Embryonic facial prominence (tissue), 1 donor: ENCODE data around the gene OR2C1.

Source experiments
- DNase-seq: peaks from one replicate; pipeline ENCODE4 v3.0.0-alpha.2; 2016; ENCODE audit errors: extremely low spot score

Gene OR2C1

DNA sequence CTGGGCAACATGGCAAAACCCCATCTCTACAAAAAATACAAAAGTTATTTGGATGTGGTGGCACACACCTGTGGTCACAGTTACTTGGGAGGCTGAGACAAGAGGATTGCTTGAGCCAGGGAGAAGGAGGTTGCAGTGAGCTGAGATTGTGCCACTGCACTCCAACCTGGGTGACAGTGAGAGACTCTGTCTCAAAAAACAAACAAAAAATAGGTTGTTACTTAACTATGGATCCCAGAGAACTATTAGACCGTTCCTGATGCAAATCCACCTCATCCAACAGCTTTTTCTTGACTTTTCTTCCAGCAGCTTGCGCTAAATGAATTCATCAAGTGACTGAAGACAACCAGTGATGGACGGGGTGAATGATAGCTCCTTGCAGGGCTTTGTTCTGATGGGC is at the start of gene OR2C1:
OR2C1 (plus strand) TSS at position 301 of the 400 bp plus-strand sequence; CDS start at position 353, 52 bp downstream.
- no peak for DNase-seq

DNA sequence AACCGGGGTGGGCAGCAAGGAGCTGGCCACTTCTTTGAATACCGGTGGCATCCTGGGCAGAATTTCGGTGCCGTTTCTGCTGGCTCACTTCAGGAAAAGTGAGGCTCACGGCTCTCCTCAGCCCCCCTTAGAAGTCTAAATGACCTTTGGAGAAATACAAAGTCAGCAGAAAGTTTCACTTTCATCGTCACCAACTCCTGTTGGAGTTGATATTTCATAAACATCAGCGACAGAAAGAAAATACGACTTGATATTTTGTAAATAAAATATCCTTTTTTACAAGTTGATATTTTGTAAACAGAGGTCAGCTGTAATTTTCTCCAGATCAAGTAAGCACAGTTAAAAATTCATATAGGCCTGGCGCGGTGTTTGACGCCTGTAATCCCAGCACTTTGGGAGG is 49.6 kb upstream of the OR2C1 start:
- no peak for DNase-seq

DNA sequence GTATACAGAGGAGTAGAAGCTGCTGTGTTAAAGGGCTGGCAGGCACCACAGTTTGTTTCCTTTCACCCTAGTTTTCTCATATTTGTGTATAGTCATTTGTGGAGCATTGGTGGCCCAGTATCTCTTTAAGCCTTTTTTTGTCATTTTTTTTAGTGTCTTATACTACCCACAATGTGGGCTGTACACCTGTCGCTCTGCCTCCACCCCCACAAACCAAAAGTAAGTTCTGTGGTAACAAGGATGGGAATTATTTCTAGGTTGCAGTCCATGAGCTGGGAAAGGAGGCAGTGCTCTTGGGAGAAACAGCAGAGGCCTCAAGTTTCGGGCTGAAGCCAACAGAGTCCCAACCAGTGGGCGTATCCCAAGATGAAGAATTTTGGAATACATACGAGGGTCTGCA is 44.2 kb upstream of the OR2C1 start:
- DNase-seq: no peak

DNA sequence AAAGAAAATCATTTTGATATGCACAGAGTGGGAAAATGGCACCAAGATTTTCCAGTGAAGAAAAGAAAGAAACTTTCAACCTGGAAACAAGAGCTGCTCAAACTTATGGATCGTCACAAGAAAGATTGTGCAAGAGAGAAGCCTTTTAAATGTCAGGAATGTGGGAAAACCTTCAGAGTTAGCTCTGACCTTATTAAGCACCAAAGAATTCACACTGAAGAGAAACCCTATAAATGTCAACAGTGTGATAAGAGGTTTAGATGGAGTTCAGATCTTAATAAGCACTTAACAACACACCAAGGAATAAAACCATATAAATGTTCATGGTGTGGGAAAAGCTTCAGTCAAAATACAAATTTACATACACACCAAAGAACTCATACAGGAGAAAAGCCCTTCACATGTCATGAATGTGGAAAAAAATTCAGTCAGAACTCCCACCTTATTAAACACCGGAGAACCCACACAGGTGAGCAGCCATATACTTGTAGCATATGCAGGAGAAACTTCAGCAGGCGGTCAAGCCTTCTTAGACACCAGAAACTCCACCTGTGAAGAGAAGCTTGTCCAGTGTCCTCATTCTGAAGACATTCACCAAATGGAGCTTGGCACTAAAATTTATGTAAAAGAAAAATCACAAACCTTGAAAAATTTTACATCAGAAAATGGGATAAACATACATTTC is 38.2 kb upstream of the OR2C1 start:
- no peak for DNase-seq

DNA sequence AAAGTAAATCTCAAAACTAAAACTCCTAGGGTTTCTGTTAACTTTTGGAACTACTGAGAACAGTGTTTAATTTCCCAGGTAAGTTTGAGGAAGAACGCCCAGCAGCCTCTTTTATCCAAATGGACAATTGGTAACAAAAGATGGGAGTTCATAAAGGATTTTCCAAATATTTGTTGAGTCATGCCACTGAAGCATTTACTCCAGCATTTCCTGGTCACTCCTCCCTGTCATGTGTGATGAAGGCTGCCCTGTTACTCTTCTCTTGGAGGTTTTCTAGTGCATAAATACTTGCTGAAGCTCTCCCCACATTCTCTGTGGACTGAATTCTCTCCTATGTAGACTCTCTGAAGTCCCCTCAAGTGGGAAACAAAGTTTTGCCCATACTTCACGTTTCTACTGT is 33.9 kb upstream of the OR2C1 start:
- no peak for DNase-seq

DNA sequence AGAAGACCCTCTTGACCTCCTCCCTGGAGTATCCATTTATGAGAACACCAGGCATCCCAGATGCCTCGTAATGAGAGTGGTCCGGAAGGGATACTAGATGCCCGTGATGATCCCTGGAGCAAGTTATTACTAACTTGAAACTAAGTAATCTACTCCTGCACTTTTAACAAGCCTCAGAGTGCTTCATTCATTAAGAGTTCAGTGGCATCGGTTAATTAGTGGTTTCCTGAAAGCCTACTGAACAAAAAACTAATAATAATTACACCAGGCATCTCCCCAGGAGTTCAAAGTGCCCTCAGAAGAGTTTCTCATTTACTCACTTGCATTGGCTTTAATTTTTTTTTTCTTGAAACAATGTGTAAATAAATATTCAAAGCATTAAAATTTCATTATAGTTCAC is 28.2 kb upstream of the OR2C1 start:
- DNase-seq: no peak

DNA sequence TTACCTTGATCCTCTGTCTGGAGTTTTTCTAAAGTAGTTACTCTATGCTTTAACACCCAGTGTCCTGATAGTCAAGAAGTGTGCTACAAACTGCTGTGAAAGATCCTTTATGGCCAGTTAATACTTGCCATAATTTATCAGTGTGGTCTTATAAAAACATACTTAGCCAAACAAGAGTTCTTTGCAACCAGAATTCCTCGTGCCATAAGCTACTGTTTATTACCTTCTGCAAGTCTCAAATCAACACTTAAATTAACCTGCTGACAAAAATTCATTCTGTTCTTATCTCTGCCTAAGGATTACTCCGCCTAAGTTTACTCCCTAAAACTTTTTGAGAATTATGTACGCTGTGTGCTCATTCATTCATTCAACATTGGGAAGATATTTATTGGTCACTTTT is 27.6 kb upstream of the OR2C1 start:
- DNase-seq: no peak

DNA sequence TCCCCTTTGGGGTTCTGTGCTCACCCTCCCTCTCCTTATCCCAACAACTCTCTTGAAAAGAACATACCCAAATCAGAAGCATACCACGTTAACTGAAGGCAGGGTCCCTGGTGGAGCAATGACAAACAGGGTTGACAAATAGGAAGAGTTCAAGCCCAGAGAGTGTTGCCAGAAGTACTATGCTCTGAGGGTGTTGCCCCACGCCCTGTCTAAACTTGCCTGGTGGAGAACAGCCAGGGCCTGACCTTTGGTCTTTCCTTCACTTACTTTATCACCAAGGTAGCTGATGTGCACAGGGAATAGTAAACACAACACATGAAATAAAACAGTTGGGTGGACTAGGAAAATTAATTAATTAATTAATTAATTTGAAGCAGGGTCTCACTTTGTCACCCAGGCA is 27.0 kb upstream of the OR2C1 start:
- DNase-seq: no peak

DNA sequence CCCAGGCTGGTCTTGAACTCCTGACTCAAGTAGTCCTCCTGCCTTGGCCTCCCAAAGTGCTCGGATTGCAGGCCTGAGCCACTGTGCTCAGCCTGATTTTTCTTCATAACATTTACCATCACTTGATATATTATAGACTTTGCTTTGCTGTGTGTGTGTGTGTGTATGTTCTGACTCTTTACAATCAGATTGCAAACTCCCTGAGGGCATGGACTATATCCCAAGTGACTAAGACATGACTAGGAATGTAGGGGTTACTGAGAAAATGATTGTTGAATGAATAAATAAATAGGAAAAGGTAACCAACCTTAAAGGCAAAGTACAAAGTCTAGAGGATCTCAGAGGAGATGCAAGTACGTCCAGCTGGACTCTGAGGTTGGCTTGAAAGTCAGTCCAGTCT is 9.6 kb upstream of the OR2C1 start:
- DNase-seq: no peak

DNA sequence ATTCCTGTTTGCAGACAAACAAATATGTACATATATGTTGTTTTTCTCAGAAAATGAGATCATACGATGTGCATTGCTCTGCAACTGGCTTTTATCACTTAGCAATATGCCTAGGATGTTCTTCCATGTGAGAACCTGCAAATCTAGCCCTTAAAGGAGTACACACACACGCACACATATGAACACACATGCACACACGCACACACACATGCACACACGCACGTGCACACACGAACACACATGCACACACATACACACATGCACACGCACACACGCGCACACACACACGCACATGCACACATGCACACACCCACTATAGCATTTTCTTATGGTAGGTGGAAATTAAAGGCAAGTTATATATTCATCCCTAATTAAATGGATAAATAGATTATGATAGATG is 8.1 kb upstream of the OR2C1 start:
- no peak for DNase-seq

DNA sequence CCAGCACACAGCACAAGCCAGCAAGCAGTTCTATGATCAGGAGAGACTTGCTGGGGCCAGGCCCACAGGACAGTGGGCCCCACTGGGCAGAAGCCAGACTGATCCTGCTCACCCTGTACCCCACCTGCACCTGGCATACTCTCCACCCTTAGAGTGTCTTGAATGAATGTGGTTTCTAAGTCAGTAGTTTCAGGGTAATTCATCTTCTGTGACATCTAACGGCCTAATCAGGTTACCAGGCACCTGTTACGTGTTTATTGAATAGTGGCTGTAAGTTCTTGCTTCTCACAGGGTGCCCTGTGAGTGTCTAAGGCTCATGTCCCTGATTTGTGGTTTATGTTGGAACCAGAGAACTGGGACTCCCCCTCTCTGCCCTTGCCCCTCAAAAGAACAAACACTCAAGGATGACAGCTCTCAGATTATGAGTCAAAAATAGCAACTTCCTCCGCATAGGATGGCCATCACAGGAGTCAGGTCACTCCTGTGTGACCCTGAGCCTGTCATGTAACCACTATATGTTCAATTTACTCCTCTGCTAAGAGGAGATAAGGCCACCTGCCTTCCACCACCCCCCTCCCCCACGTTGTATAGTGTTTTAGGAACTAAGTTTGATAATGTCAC is 7.0 kb upstream of the OR2C1 start:
- no peak for DNase-seq

DNA sequence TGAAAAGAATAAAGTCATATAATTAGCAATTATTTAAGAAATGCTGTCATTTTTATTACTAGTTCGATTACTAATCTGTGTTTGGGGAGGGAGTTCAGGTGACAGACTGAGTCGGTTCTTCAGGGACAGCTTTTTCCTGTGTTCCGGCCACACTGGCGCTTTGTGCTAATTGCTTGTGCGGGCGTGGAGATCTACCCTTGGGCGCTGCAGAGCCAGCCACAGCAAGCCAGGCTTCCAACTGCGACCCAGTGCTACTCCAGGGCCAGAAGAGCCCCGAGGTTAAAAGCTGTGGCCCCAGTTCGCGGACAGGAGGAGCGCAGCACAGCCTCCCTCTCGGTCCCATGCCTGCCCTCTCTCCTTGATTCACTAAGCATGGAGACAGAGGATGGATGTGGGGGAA is 6.5 kb upstream of the OR2C1 start:
- DNase-seq: no peak

DNA sequence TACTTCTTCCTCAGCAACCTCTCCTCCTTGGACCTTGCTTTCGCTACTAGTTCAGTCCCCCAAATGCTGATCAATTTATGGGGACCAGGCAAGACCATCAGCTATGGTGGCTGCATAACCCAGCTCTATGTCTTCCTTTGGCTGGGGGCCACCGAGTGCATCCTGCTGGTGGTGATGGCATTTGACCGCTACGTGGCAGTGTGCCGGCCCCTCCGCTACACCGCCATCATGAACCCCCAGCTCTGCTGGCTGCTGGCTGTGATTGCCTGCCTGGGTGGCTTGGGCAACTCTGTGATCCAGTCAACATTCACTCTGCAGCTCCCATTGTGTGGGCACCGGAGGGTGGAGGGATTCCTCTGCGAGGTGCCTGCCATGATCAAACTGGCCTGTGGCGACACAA is 429 bp downstream of the OR2C1 start:
- DNase-seq: no peak

DNA sequence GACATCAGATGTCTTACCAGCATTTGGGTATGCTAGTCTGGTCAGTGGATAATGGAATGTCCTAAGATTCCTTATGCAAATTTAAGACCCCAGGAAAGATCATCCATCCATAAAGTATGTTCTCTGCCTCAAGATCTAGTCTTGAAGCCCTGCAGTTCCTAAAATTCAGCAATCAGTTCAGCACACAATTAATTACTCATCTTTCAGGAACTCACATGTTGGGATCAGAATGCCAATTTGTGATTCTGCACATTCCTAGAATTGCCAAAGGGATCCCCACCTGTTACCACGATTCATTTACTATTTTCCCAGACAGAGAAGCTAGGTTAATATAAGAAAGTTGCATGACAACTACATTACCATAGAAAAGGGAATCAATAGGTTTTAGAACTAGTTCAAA is 3.2 kb downstream of the OR2C1 start:
- DNase-seq: no peak

DNA sequence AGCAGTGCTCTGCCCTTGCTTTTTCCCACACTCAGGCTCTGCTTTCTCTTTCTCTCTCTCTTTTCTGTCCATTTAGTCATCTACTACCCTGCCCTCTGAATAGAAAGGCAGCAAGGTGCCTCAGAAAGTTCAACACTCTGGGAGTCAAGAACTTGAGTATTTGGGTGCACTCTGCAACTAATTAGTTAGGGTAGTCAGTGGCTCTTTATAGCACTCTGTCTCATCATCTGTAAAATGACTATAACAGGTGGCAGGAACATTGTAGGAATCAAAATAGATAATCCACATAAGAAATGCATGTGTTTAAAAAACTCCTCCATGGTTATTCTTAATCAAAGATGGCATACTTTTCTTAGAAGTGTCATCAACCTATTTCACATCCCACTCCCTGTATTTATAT is 7.2 kb downstream of the OR2C1 start:
- DNase-seq: no peak

DNA sequence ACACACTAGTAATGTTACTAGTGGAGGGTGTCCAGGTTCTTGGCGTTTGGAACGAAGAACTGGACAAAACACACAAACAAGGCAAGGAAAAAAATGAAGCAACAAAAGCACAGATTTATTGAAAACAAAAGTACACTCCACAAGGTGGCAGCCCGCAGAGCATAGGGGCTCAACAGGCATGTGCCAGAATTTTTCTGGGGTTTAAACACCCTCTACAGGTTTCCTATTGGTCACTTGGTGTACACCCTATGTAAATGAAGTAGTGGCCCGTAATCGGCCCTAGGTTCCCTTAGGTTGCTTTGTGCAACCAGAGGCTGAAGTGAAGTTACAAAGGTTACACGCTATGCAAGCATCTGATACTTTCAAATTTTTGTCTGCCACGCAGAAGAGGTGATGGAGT is 8.1 kb downstream of the OR2C1 start:
- DNase-seq: no peak

DNA sequence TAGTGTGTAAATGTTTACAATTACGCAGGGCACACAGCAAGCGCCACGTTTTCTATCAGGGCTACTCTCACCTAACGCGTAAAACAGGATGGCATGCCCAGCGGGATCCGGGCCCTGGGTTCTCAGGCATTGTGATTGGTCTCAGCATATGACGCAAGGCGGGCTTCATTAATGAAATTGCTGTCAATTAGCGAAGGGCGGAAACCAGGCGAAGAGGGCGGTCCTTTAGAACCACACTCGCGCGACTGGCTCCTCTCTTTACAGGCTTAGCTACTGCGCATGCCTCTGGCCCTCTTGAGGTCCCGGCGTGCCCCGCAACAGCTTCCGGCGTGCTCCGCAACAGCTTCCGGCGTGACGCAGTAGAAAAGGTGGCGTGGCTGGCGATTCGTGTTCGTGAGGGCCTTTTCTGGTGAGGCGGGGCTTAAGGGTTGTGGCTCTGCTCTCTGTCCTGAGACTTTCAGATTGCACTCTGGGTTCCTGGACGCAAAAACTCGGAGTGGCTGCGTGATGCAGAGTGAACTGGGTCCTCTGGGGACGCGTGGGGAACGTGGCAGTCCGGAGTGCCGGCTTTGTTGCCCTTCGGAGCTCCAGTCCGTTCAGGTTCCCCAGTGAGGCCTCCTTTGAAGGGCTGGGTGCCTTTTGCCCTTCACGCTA is 9.2 kb downstream of the OR2C1 start:
- DNase-seq: peak; percentile 84

DNA sequence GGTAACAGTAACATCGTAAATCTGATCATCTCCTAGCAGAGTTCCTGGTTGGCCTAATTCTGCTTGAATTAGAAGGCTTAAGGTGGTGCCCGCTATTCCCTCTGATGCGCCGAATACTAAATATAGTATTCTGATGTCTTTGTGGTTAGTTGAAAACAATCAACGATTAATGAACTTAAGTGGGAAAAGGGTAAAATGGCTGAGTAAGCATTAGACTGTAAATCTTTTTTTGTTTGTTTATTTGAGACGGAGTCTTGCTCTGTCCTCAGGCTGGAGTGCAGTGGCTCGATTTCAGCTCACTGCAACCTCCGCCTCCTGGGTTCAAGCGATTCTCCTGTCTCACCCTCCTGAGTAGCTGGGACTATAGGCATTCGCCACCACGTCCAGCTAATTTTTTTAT is 13.4 kb downstream of the OR2C1 start:
- no peak for DNase-seq

DNA sequence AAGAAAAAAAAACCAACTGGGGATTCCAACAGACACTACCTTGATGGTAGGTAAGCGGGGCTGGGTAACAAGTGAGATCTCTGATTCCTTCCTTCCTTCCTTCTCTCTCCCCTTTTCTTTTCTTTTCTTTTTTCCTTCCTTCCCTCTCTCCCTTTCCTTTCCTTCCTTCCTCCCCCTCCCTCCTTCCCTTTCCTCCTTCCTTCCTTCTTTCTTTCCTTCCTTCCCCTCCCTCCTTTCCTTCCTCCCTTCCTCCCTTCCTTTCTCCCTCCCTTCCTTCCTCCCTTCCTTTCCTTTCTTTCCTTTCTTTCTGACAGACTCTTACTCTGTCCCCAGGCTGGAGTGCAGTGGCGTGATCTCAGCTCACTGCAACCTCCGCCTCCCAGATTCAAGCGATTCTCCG is 20.0 kb downstream of the OR2C1 start:
- DNase-seq: no peak

DNA sequence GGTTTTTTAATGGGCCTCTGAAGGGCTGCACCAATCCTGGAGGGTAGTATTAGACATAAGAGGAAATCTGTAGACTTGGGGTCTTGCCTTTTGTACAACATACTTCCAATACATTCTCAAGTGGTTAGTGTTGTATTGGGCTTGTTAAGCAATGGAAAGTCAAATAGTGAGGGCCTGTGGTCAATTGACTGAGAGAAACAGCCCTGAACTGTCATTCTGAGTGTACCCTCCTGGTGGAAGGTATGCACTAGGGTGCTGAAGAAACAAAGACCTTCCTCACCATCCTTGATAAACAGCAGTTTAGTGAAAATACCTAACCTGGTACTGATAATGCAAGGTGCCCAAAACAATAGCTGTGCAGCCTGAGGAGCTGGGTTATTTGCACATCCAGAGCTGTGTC is 22.2 kb downstream of the OR2C1 start:
- no peak for DNase-seq

DNA sequence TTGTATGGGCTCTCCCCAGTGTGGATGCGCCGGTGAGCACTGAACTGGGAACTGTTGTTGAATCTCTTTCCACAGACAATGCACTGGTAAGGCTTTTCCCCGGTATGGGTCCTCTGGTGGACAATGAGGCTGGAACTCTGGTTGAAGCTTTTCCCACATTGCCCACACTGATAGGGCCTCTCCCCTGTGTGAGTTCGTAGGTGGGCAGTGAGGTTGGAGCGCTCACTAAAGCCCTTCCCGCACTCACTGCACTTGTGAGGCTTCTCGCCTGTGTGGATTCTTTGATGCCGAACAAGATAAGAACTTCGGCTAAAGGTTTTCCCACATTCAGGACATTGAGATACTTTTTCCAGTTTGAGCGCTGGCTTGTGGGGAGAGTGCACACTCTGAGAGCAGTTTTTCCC is 27.4 kb downstream of the OR2C1 start:
- DNase-seq: no peak

DNA sequence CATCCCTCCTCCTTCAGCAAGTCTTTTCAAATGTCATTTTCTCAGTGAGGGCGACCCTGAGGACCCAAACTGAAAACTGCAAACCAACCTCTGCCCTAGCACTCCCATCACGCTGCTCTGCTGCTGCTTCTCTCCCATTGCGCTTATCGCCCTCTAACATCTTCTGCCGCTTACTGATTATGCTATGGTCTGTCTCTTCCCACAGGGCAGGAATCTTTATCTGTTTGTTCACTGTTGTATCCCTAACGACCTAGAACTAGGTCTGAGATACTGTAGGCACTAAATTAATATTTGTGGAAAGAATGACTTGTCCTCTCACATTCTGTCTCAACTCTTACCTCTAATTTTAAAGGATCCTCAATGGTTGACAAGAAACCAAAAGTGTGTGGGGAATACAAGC is 32.6 kb downstream of the OR2C1 start:
- DNase-seq: no peak

DNA sequence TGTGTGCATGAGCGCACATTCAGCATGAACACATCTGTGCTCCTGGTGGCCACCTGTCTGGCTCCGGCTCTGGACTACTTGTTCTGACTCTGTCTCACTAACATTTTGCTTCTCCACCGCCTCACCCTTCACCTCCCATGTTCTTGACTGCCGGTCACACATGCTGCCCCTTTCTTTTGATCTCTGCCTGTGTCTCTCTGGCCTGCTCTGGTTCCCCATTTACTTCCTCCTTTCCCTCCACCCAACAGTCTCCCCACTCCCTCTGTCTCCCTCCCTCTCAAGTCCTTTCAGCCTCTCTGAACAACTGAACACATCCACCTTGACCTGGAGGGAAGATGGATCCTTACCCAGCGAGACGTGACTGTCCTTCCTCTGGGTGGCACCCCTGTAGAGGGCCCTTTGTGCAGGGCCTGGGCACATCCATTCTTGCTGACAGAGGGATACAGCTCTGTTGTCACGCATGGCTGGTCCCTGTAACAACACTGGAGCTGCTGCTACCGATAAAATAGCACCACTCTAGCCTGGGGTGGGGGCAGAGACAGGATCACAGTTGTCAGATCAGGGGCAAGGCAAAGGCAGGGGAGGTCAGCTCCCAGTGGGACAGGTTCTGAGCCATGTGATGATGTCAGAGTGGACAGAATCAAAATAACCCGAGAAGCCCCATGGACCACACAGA is 34.1 kb downstream of the OR2C1 start:
- DNase-seq: no peak
